Spleen (tissue), 11 donors: Measurements from ENCODE around the gene LMF2. TPM values are rescaled to one million over a fixed set of nuclear protein-coding genes. Genes with fewer than 3 reads are reported as not detected.

Source experiments
- DNase-seq: peaks from one replicate; pipeline ENCODE4 v3.0.0-alpha.2; 2020
- H3K27ac ChIP-seq, 8 donors: fragments of 200-600 bp; sonication (generic) in 7 of 8; 1 replicate in 4 of 8; 2 replicates in 4 of 8; pipeline versions ENCODE4 v1.5.0 to v1.8.0; 2016 to 2021; ENCODE audit warnings: inconsistent platforms in 4 of 8, mild to moderate bottlenecking in 4 of 8, moderate library complexity in 1 of 8
- H3K27me3 ChIP-seq, 7 donors: fragments of 200-600 bp; sonication (generic) in 6 of 7; replicated peaks in 1 of 7; 1 replicate in 4 of 7; 2 replicates in 3 of 7; pipeline versions ENCODE4 v1.5.0 to v1.8.0; 2016 to 2021; ENCODE audit warnings: inconsistent platforms in 3 of 7, mild to moderate bottlenecking in 1 of 7
- H3K36me3 ChIP-seq, 6 donors: fragments of 200-600 bp; sonication (generic) in 5 of 6; 1 replicate in 4 of 6; 2 replicates in 2 of 6; pipeline versions ENCODE4 v1.5.0 to v1.8.0; 2016 to 2021; ENCODE audit warnings: inconsistent platforms in 2 of 6
- H3K4me1 ChIP-seq, 6 donors: fragments of 200-600 bp; sonication (generic) in 5 of 6; 1 replicate in 3 of 6; 2 replicates in 3 of 6; pipeline versions ENCODE4 v1.5.0 to v1.8.0; 2016 to 2021; ENCODE audit warnings: inconsistent platforms in 3 of 6
- H3K4me3 ChIP-seq, 8 donors: fragments of 200-600 bp; sonication (generic) in 7 of 8; 1 replicate in 4 of 8; 2 replicates in 4 of 8; pipeline versions ENCODE4 v1.5.0 to v1.8.0; 2016 to 2021; ENCODE audit warnings: inconsistent platforms in 4 of 8, mild to moderate bottlenecking in 4 of 8, moderate library complexity in 2 of 8
- H3K9me3 ChIP-seq, 8 donors: fragments of 200-600 bp; sonication (generic) in 7 of 8; 1 replicate in 4 of 8; 2 replicates in 4 of 8; pipeline versions ENCODE4 v1.5.0 to v1.8.0; 2016 to 2021; ENCODE audit warnings: inconsistent platforms in 4 of 8
- POLR2A ChIP-seq, 3 donors: fragments of 450-650 bp; IDR thresholded peaks; one replicate each; pipeline ENCODE4 v1.5.1; 2017; ENCODE audit warnings: antibody characterized with exemption in 3 of 3, mild to moderate bottlenecking in 1 of 3
- POLR2AphosphoS5 ChIP-seq, 3 donors: sonication (generic); formaldehyde crosslinking; IDR thresholded peaks; one replicate each; pipeline ENCODE4 v1.5.1; 2017; ENCODE audit warnings: antibody characterized with exemption in 3 of 3
- WGBS, 5 donors: extraction: QIAGEN DNeasy Blood & Tissue Kit in 3 of 5; methylation state at CpG; one replicate each; pipeline versions ENCODE4 v1.1.5 to v1.1.7; 2013 to 2018; 5-methylcytosine and 5-hydroxymethylcytosine counted together
- intact Hi-C: fragments of 100-400 bp; cut with DNase I; formaldehyde crosslinking; loops from one replicate; pipeline ENCODE4 v1.15.0; 2023; ENCODE audit warnings: low total_unique reads
- polyA plus RNA-seq, 3 donors: library from polyadenylated mRNA; stranded (reverse); fragments of 200-250 nt; gene quantifications; one replicate each; pipeline ENCODE4 v1.2.1, GENCODE V29; 2013
- total RNA-seq, 7 donors: library from RNA; depleted of rRNA in 3 of 7; stranded (reverse); fragments of >200 nt in 3 of 7; fragmentation: NEBNext Ultra II Directional in 4 of 7; extraction: Animal tissue kit (Norgen Biotek cat#: 25700) in 4 of 7; gene quantifications; one replicate each; pipeline versions ENCODE4 v1.1.0 to v1.2.1, GENCODE V29; 2016 to 2021
- TF ChIP-seq, protein P1 (sequence below), 11 experiments: fragments of 200-600 bp in 7 of 11; fragments of 450-650 bp in 4 of 11; sonication (generic) in 4 of 11; IDR thresholded peaks in 8 of 11; conservative IDR thresholded peaks in 3 of 11; 1 replicate in 7 of 11; 2 replicates in 4 of 11; pipeline versions ENCODE4 v1.4.0 to v1.8.0; 2016 to 2021; ENCODE audit warnings: antibody characterized with exemption in 11 of 11, inconsistent platforms in 4 of 11, mild to moderate bottlenecking in 1 of 11
- donor health status: healthy with polysubstance abuse.
- donor health status: DM: no; HTN: no; CAD: no; lungs with moderate emphysema.
- donor health status: DM: no; HTN: no; CAD: no.
- donor health status: Bipolar disorder and iron deficiency.
- donor health status: healthy.
- donor health status: DM: no; HTN: no; CAD: no.
- donor health status: DM: yes; HTN: yes; CAD: no.

Gene LMF2
- total and polyA plus RNA-seq, 10 donors = 36.6 to 81.1 (median 70.0) TPM

DNA sequence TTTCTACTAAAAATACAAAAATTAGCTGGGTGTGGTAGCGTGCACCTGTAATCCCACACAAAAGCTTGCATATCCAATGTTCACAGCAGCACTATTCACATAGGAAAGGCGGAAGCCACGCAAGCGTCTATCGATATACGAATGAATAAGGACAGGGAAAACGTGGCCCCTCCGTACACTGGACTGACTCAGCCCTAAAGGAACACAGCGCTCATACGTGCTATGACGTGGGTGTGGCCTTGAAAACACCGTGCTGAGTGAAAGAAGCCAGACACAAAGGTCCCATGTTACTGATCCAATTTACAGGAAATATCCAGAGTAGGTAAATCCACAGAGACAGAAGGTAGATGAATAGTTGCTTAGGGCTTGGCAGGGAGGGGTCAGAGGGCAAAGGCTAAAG, 7.0 kb downstream of the LMF2 start:
- Histone ChIP-seq H3K4me3 (no peak overlapping the region), H3K27ac (no peak overlapping the region), H3K27me3 (no peaks in the 10 kb centered on the region), H3K9me3 (no peaks in the 10 kb centered on the region), H3K4me1 (peaks cover 0 to 24% (median 7%) of the 10 kb centered on the region in 6 donors), H3K36me3 (peaks cover 0 to 43% (median 30%) of the 10 kb centered on the region in 6 donors)
- intact Hi-C loops = no loop called here
- DNase-seq = no peak
- TF ChIP-seq, protein P1, sequence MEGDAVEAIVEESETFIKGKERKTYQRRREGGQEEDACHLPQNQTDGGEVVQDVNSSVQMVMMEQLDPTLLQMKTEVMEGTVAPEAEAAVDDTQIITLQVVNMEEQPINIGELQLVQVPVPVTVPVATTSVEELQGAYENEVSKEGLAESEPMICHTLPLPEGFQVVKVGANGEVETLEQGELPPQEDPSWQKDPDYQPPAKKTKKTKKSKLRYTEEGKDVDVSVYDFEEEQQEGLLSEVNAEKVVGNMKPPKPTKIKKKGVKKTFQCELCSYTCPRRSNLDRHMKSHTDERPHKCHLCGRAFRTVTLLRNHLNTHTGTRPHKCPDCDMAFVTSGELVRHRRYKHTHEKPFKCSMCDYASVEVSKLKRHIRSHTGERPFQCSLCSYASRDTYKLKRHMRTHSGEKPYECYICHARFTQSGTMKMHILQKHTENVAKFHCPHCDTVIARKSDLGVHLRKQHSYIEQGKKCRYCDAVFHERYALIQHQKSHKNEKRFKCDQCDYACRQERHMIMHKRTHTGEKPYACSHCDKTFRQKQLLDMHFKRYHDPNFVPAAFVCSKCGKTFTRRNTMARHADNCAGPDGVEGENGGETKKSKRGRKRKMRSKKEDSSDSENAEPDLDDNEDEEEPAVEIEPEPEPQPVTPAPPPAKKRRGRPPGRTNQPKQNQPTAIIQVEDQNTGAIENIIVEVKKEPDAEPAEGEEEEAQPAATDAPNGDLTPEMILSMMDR (IDR thresholded peaks at IDR 0.05 in 8 of 11, conservative IDR thresholded peaks at IDR 0.05 in 3 of 11) = no peak
- no peak for TF ChIP-seq POLR2A (IDR thresholded peaks at IDR 0.05)
- TF ChIP-seq POLR2AphosphoS5 (IDR thresholded peaks at IDR 0.05) = no peak
- 91 to 96% (median 91%) methylated on average over 12 of the region's 12 CpGs for WGBS, 5 donors

DNA sequence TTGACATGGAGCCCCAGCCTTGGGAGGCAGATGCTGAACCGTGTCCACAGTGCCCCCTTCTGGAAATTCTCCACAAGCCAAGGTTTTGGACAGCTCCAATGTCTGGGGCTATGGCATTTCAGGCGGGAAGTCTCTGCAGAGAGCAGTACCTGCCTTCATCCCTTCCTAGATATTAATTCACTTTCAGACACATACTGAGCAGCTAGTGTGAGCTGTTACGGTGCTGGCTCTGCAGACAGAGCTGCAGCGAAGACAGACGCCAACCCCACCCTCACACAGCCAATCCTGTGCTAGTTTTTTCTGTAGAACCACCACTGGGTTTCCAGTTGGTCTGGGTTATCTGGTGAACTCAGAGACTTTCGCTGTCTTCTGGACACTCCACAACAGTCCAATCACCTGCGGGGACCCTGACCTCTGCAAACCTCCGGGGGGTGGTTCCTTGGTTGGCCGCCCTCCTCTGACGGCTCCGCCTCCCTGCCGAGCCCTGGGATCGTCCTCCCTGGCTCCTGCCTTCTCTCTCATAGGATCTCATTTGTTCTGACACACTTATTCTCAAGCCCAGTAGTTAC, 9.1 kb downstream of the LMF2 start:
- TF ChIP-seq POLR2A (IDR thresholded peaks at IDR 0.05) (no peak), POLR2AphosphoS5 (IDR thresholded peaks at IDR 0.05) (peak in 1 of 3 donors; percentile 56)
- TF ChIP-seq, protein P1 (IDR thresholded peaks at IDR 0.05 in 8 of 11, conservative IDR thresholded peaks at IDR 0.05 in 3 of 11) = peak; percentile 49 to 83 (median 71)
- H3K27me3 ChIP-seq = no peaks in the 10 kb centered on the region
- no peak overlapping the region for H3K4me3 ChIP-seq
- 15 to 34% (median 25%) methylated on average over 13 of the region's 13 CpGs for WGBS, 5 donors
- peaks cover 0 to 23% (median 14%) of the 10 kb centered on the region in 6 donors for H3K36me3 ChIP-seq
- intact Hi-C loops = loop anchor here (10.0 kb wide), 1 partner anchor 254 kb away; the partner anchor contains the start of gene TUBGCP6
- H3K9me3 ChIP-seq = no peaks in the 10 kb centered on the region
- DNase-seq = no peak
- peaks cover 0 to 11% (median 7%) of the 10 kb centered on the region in 6 donors for H3K4me1 ChIP-seq
- no peak overlapping the region for H3K27ac ChIP-seq

DNA sequence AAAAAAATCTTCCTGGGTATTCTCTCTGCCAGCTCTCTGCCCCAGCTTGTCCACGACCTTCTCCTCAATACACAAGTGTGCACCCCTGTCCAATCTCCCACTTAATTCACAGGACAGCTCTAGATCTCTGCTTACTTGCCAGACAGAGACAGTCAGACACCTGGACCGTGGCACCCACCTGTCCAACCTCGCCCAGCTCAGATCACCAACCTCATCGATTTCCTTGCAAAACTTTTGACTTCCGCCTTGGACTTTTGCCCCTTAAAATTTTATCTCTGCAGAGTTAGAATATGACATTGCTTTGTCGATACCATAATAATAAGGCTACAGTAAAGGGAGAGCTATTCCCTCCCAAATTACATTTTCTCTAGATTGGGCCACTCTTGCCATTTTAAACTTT, 10.4 kb downstream of the LMF2 start:
- no peak overlapping the region for H3K27ac ChIP-seq
- 82 to 93% (median 88%) methylated on average over 6 of the region's 6 CpGs for WGBS, 5 donors
- H3K4me3 ChIP-seq = no peak overlapping the region
- no peaks in the 10 kb centered on the region for H3K27me3 ChIP-seq
- peaks cover 0 to 11% (median 7%) of the 10 kb centered on the region in 6 donors for H3K4me1 ChIP-seq
- H3K9me3 ChIP-seq = no peaks in the 10 kb centered on the region
- TF ChIP-seq POLR2AphosphoS5 (IDR thresholded peaks at IDR 0.05) (no peak), POLR2A (IDR thresholded peaks at IDR 0.05) (no peak)
- TF ChIP-seq, protein P1 (IDR thresholded peaks at IDR 0.05 in 8 of 11, conservative IDR thresholded peaks at IDR 0.05 in 3 of 11) = no peak
- H3K36me3 ChIP-seq = peaks cover 0 to 10% (median under 1%) of the 10 kb centered on the region in 6 donors
- intact Hi-C loops = loop anchor here (10.0 kb wide), 1 partner anchor 252 kb away; the partner anchor contains the start of gene TUBGCP6
- no peak for DNase-seq

DNA sequence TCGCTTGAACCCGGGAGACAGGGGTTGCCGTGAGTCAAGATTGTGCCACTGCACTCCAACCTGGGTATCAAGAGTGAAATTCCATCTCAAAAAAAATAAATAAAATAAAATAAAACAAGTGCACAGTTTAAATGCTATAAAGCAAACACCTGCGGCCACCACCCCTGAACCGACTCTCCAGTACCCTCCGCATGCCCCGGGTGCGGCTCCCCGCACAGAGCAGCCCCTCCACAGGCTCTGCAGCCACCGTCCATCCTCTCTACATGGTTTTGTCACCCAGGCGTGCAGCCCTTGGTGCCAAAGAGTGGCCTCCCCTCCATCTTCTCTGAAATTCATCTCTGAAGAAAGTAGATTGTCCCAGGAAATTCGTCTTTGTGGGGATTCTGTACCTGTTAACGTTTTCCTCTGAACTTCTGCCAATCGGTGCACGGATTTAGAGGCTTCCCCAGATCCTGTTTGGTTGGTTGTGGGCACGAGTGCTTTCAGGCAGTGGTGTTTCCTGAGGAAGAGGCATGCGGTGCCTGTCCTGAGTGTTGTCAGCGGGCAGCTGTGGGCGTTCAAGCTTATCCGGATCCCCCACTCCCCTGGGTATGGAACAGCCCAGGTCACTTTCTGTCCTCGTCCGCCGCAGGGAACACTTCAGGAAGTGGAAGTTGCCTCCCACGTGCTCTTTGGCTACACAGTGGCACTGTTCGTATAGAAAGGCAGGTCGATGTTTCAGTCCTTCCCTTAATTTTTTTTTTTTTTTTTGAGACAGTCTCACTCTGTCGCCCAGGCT, 16.8 kb downstream of the LMF2 start:
- intact Hi-C loops = loop anchor here (10.0 kb wide), 1 partner anchor 246 kb away; the partner anchor contains the start of gene TUBGCP6
- no peak for DNase-seq
- Histone ChIP-seq H3K27ac (no peak overlapping the region), H3K9me3 (no peaks in the 10 kb centered on the region), H3K4me3 (no peak overlapping the region), H3K4me1 (peaks cover 0 to 11% (median 8%) of the 10 kb centered on the region in 6 donors), H3K36me3 (no peaks in the 10 kb centered on the region), H3K27me3 (peaks cover 0 to 34% (median 0%) of the 10 kb centered on the region in 7 donors)
- WGBS, 5 donors = 34 to 43% (median 37%) methylated on average over 27 of the region's 27 CpGs
- TF ChIP-seq POLR2AphosphoS5 (IDR thresholded peaks at IDR 0.05) (peak in 1 of 3 donors; percentile 31), POLR2A (IDR thresholded peaks at IDR 0.05) (no peak)
- TF ChIP-seq, protein P1 (IDR thresholded peaks at IDR 0.05 in 8 of 11, conservative IDR thresholded peaks at IDR 0.05 in 3 of 11) = no peak
